ENCODE measurements around the gene CLIP2. TPM values are rescaled to one million over a fixed set of nuclear protein-coding genes. Genes with fewer than 3 reads are reported as not detected.

Gene CLIP2
- total and polyA plus RNA-seq, 2 of the 8 experiments (the other 6 are each of a cell fraction or from before 2014, with no cell fraction given) = 8.3 to 41.5 TPM

GRCh38 chr7:74449144-74449543, 159.9 kb downstream of the CLIP2 start:
- Histone ChIP-seq H3K4me2 (ENCODE audit: insufficient read depth in 1 of 2, low read depth in 2 of 2, low read length in 2 of 2) (no peak overlapping the region), H3K9ac (replicated peaks in 1 of 4; ENCODE audit: extremely low read depth in 1 of 4, low read depth in 3 of 4, low read length in 3 of 4) (no peak overlapping the region), H3K27me3 (replicated peaks in 1 of 4; ENCODE audit: control insufficient read depth in 3 of 4, extremely low read depth in 1 of 4, insufficient read depth in 3 of 4, low read length in 3 of 4) (no peaks in the 10 kb centered on the region), H3K23ac (ENCODE audit: insufficient read length) (no peak overlapping the region), H2BK12ac (ENCODE audit: low read depth, low read length) (no peak overlapping the region), H2AFZ (ENCODE audit: low read length) (no peak overlapping the region), H2BK15ac (ENCODE audit: low read length) (no peak overlapping the region), H3K79me1 (ENCODE audit: low read depth, low read length) (no peaks in the 10 kb centered on the region), H3K4me3 (ENCODE audit: extremely low read depth in 1 of 4, insufficient read depth in 2 of 4, low read depth in 3 of 4, low read length in 4 of 4) (no peak overlapping the region), H3K9me3 (ENCODE audit: insufficient read depth in 2 of 2, low read depth in 1 of 2, low read length in 1 of 2) (no peaks in the 10 kb centered on the region), H3K18ac (ENCODE audit: extremely low read depth, low read length) (no peak overlapping the region), H3K79me2 (ENCODE audit: control insufficient read depth in 1 of 2, insufficient read depth in 2 of 2, low read length in 2 of 2) (no peaks in the 10 kb centered on the region; a peak in 1 of 4 replicates), H2AK5ac (ENCODE audit: low read depth, low read length) (no peak overlapping the region), H2BK20ac (ENCODE audit: low read length) (no peak overlapping the region), H3K56ac (replicated peaks; ENCODE audit: insufficient read length, low read depth, low read length) (no peak overlapping the region), H4K5ac (ENCODE audit: insufficient read length, low read depth, low read length) (no peak overlapping the region), H3K36me3 (ENCODE audit: control insufficient read depth in 2 of 4, insufficient read depth in 4 of 4, low read length in 3 of 4) (no peaks in the 10 kb centered on the region), H2BK5ac (ENCODE audit: low read depth, low read length) (no peak overlapping the region), H3K4me1 (replicated peaks in 1 of 4; ENCODE audit: control insufficient read depth in 3 of 4, insufficient read depth in 4 of 4, low read length in 3 of 4) (peaks cover 0 to 5% (median 2%) of the 10 kb centered on the region in 4 experiments; a peak in 3 of 7 replicates), H3K4ac (replicated peaks; ENCODE audit: insufficient read length, low read depth, low read length) (no peak overlapping the region), H3K14ac (ENCODE audit: insufficient read length) (no peak overlapping the region), H4K20me1 (replicated peaks in 1 of 2; ENCODE audit: control insufficient read depth in 1 of 2, insufficient read depth in 2 of 2, low read length in 2 of 2) (no peaks in the 10 kb centered on the region), H4K8ac (ENCODE audit: extremely low read depth, insufficient read depth, low read length) (no peak overlapping the region), H2BK120ac (replicated peaks; ENCODE audit: low read depth, low read length) (no peak overlapping the region), H3K23me2 (ENCODE audit: low read depth, low read length) (peaks cover 2% of the 10 kb centered on the region; the same call in 1 of the 2 replicates), H3K27ac (ENCODE audit: low read depth, low read length) (no peak overlapping the region), H4K91ac (replicated peaks; ENCODE audit: insufficient read length, low read length) (no peak overlapping the region)
- WGBS, 2 experiments (ENCODE audit: extremely low coverage in 1 of 2, insufficient coverage in 1 of 2, insufficient read length in 1 of 2, insufficient replicate concordance in 2 of 2, low coverage in 1 of 2, low lambda C conversion rate in 2 of 2, missing lambda C conversion rate in 1 of 2) = 84 to 100% methylated on average over 1 to 4 of the region's 4 CpGs
- TF ChIP-seq CTBP2 (IDR thresholded peaks at IDR 0.05; ENCODE audit: borderline replicate concordance, insufficient read depth, insufficient read length, low read length) (no peak), CEBPB (IDR thresholded peaks at IDR 0.05; ENCODE audit: low read depth, low read length) (no peak), RXRA (IDR thresholded peaks at IDR 0.05; ENCODE audit: insufficient read depth, low read depth, low read length) (no peak), TCF12 (IDR thresholded peaks at IDR 0.05; ENCODE audit: low read depth, low read length) (no peak), BCL11A (IDR thresholded peaks at IDR 0.05; ENCODE audit: low read depth in 2 of 2, low read length in 2 of 2) (no peak), SAP30 (IDR thresholded peaks at IDR 0.05; ENCODE audit: insufficient read depth, insufficient replicate concordance, low read length) (no peak), EGR1 (IDR thresholded peaks at IDR 0.05; ENCODE audit: borderline replicate concordance, low read depth, low read length) (no peak)
- FAIRE-seq = no peak
- CTCF ChIA-PET (ENCODE audit: partially characterized antibody) = interaction anchor here (0.5 to 3.8 kb wide), 24 partner anchors 10 to 243 kb away, joined by 3 to 34 read pairs (median 4); no protein-coding TSS in a partner anchor
- POLR2A ChIA-PET (ENCODE audit: partially characterized antibody) = interaction anchor here (0.7 kb wide), 1 partner anchor 10 kb away, joined by 3 read pairs; no protein-coding TSS in a partner anchor
- DNase-seq (ENCODE audit: low read depth in 1 of 2, low spot score in 2 of 2) = no peak
